ENCODE results near the gene ATP2A1.
"Not testable (repeated sequence)": the region's sequence is repeated elsewhere in the genome, so short reads cannot be mapped to it uniquely, and the experiment has no call there.

Gene ATP2A1

DNA sequence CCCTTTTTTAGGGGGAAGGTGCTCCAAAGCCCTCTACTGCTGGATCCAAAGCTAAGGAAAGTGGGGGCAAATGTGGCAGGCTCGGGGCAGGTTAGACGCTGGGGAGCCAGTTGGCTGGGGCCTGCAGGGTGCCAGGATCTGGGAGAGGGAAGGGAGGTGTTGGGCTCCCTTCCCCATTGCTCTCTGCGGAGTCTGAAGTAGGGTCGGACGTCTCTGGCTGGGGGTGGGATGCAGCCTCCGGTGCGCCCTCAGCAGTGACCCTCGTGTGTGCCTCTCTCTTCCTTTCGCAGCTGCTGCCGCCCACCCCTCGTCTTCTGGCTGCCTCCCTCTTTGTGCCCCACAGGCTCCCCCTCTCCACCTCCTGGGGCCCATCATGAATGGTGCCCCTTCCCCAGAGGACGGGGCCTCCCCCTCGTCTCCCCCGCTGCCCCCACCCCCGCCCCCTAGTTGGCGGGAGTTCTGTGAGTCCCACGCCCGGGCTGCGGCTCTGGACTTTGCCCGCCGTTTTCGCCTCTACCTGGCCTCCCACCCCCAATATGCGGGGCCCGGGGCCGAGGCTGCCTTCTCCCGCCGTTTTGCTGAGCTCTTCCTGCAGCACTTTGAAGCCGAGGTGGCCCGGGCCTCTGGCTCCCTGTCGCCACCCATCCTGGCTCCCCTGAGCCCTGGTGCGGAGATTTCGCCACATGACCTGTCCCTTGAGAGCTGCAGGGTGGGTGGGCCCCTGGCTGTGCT, 12.4 kb upstream of the ATP2A1 start:
- no peak for TF ChIP-seq POLR2AphosphoS5 (IDR thresholded peaks at IDR 0.05; ENCODE audit: borderline replicate concordance, low read depth, low read length)
- TF ChIP-seq EZH2 (IDR thresholded peaks at IDR 0.05) = no peak
- TF ChIP-seq FOXP2 (optimal IDR thresholded peaks at IDR 0.05; ENCODE audit: control extremely low read depth, extremely low read length, insufficient read depth) = no peak
- no peak for DNase-seq (ENCODE audit: low read depth, low spot score)
- Histone ChIP-seq H3K4me3 (no peak overlapping the region), H3K9ac (ENCODE audit: insufficient read length) (no peak overlapping the region), H3K36me3 (ENCODE audit: insufficient read depth, low read length) (peaks cover 27% of the 10 kb centered on the region), H3K9me3 (ENCODE audit: low read depth, low read length) (no peaks in the 10 kb centered on the region), H3K27ac (no peak overlapping the region)

- Histone ChIP-seq H3K9ac (ENCODE audit: insufficient read length) (no peak overlapping the region), H3K36me3 (ENCODE audit: insufficient read depth, low read length) (peaks cover 27% of the 10 kb centered on the region), H3K27ac (no peak overlapping the region), H3K9me3 (ENCODE audit: low read depth, low read length) (no peaks in the 10 kb centered on the region), H3K4me3 (no peak overlapping the region)
- TF ChIP-seq POLR2AphosphoS5 (IDR thresholded peaks at IDR 0.05; ENCODE audit: borderline replicate concordance, low read depth, low read length) (no peak), FOXP2 (optimal IDR thresholded peaks at IDR 0.05; ENCODE audit: control extremely low read depth, extremely low read length, insufficient read depth) (no peak), EZH2 (IDR thresholded peaks at IDR 0.05) (no peak)
- DNase-seq (ENCODE audit: low read depth, low spot score) = no peak
Observed at GRCh38 chr16:28866454-28866804, 11.9 kb upstream of the ATP2A1 start.

- Histone ChIP-seq H3K4me3 (no peak overlapping the region), H3K9me3 (ENCODE audit: low read depth, low read length) (no peaks in the 10 kb centered on the region), H3K27ac (no peak overlapping the region), H3K36me3 (ENCODE audit: insufficient read depth, low read length) (peaks cover 27% of the 10 kb centered on the region), H3K9ac (ENCODE audit: insufficient read length) (no peak overlapping the region)
- TF ChIP-seq FOXP2 (optimal IDR thresholded peaks at IDR 0.05; ENCODE audit: control extremely low read depth, extremely low read length, insufficient read depth) (no peak), EZH2 (IDR thresholded peaks at IDR 0.05) (no peak)
- no peak for DNase-seq (ENCODE audit: low read depth, low spot score)
Observed at GRCh38 chr16:28867241-28867640, 11.0 kb upstream of the ATP2A1 start.

GRCh38 chr16:28867646-28868045, 10.6 kb upstream of the ATP2A1 start:
- not testable (repeated sequence) for H3K4me3 ChIP-seq; H3K9ac ChIP-seq (ENCODE audit: insufficient read length); H3K9me3 ChIP-seq (ENCODE audit: low read depth, low read length); H3K27ac ChIP-seq; DNase-seq (ENCODE audit: low read depth, low spot score)
- H3K36me3 ChIP-seq (ENCODE audit: insufficient read depth, low read length) = peaks cover 27% of the 10 kb centered on the region

DNA sequence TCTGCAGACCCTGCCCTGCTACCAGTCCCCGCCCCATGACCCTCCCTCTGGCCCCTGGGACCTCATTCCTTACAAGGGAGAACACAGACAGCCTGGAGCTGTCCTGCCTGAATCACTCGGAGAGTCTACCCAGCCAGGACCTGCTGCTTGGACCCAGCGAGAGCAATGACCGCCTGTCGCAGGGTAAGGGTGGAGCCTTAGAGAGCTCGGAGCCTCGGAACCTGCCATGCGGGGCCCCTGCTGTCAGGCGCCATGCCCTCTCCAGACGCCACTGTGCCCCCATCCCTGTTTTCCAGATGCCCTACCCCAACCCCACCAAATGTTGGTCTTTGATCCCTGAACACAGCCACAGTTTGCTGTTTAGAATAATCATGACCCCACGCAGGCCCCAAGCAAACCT, 9.1 kb upstream of the ATP2A1 start:
- H3K27ac ChIP-seq = no peak overlapping the region
- no peaks in the 10 kb centered on the region for H3K9me3 ChIP-seq (ENCODE audit: low read depth, low read length)
- DNase-seq (ENCODE audit: low read depth, low spot score) = no peak
- no peak overlapping the region for H3K4me3 ChIP-seq
- no peak overlapping the region for H3K9ac ChIP-seq (ENCODE audit: insufficient read length)
- TF ChIP-seq FOXP2 (optimal IDR thresholded peaks at IDR 0.05; ENCODE audit: control extremely low read depth, extremely low read length, insufficient read depth) = no peak
- TF ChIP-seq POLR2AphosphoS5 (IDR thresholded peaks at IDR 0.05; ENCODE audit: borderline replicate concordance, low read depth, low read length) = no peak
- TF ChIP-seq EZH2 (IDR thresholded peaks at IDR 0.05) = no peak
- H3K36me3 ChIP-seq (ENCODE audit: insufficient read depth, low read length) = peaks cover 33% of the 10 kb centered on the region

DNA sequence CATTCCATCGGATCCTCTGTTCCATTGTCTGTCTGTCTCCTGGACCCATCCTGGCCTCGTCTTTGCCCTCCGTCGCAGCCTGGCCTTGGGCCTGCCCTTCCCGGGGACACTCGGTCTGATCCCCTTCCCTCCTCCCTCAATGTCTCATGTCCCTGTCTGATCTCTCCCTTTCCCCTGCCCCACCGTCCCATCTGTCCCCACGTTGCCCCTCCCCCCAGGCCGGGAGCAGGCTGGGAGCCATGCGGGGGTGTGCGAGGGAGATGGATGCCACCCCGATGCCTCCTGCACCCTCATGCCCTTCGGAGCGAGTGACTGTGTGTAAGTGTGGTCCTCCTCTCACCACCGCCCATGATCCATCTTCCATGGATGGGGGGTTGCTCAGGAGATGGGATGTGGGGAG, 5.3 kb upstream of the ATP2A1 start:
- no peak overlapping the region for H3K9ac ChIP-seq (ENCODE audit: insufficient read length)
- TF ChIP-seq POLR2AphosphoS5 (IDR thresholded peaks at IDR 0.05; ENCODE audit: borderline replicate concordance, low read depth, low read length) (no peak), EZH2 (IDR thresholded peaks at IDR 0.05) (no peak), FOXP2 (optimal IDR thresholded peaks at IDR 0.05; ENCODE audit: control extremely low read depth, extremely low read length, insufficient read depth) (no peak)
- H3K4me3 ChIP-seq = no peak overlapping the region
- H3K27ac ChIP-seq = no peak overlapping the region
- H3K36me3 ChIP-seq (ENCODE audit: insufficient read depth, low read length) = peaks cover 23% of the 10 kb centered on the region
- DNase-seq (ENCODE audit: low read depth, low spot score) = no peak
- H3K9me3 ChIP-seq (ENCODE audit: low read depth, low read length) = no peaks in the 10 kb centered on the region

DNA sequence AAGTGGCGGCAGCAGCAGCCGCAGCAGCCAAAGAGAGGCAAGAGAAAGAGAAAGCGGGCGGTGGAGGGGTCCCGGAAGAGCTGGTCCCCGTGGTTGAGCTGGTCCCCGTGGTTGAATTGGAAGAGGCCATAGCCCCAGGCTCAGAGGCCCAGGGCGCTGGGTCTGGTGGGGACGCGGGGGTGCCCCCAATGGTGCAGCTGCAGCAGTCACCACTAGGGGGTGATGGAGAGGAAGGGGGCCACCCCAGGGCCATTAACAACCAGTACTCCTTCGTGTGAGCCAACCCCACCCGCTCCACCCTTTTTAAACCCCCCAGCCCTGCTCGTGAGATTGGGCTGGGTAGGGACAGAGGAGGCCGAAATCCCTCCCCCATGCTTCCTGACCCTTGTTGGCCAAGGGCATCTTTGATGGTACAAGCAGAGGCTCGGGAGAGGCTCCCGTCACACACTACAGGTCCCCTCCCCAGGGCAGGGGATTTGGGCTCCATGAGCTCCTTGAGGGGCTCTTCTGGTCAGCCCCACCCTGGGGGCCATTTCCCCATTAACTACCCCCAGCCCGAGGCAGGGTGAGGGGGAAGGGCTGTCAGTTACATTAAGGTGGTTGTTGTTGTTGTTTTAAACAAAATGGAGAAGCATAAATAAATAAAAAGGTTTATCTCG, 4.6 kb upstream of the ATP2A1 start:
- no peak for DNase-seq (ENCODE audit: low read depth, low spot score)
- no peak overlapping the region for H3K4me3 ChIP-seq
- no peak overlapping the region for H3K9ac ChIP-seq (ENCODE audit: insufficient read length)
- no peaks in the 10 kb centered on the region for H3K9me3 ChIP-seq (ENCODE audit: low read depth, low read length)
- no peak for TF ChIP-seq EZH2 (IDR thresholded peaks at IDR 0.05)
- TF ChIP-seq POLR2AphosphoS5 (IDR thresholded peaks at IDR 0.05; ENCODE audit: borderline replicate concordance, low read depth, low read length) = no peak
- TF ChIP-seq FOXP2 (optimal IDR thresholded peaks at IDR 0.05; ENCODE audit: control extremely low read depth, extremely low read length, insufficient read depth) = no peak
- H3K36me3 ChIP-seq (ENCODE audit: insufficient read depth, low read length) = peaks cover 23% of the 10 kb centered on the region
- no peak overlapping the region for H3K27ac ChIP-seq

DNA sequence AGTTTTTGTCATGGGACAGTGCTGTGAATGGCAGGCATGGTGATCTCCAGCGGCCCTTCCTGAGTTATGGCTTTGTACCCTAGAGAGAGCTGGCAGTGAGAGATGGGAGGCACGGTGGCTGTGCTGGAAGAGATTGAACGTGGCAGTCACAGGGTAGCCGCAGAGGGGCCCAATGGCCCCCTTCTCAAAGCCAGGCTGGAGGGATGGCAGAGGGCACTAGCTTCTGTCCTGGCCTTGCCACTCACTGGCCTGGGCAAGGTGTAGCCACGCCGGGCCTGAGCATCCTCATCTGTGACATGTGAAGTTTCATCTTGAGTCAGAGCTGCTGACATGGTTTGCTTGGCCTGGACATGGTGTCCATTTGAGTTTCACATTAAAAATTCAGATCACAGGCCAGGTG, 3.9 kb upstream of the ATP2A1 start:
- TF ChIP-seq FOXP2 (optimal IDR thresholded peaks at IDR 0.05; ENCODE audit: control extremely low read depth, extremely low read length, insufficient read depth) (no peak), EZH2 (IDR thresholded peaks at IDR 0.05) (no peak), POLR2AphosphoS5 (IDR thresholded peaks at IDR 0.05; ENCODE audit: borderline replicate concordance, low read depth, low read length) (no peak)
- DNase-seq (ENCODE audit: low read depth, low spot score) = no peak
- H3K4me3 ChIP-seq = no peak overlapping the region
- H3K9me3 ChIP-seq (ENCODE audit: low read depth, low read length) = no peaks in the 10 kb centered on the region
- H3K27ac ChIP-seq = no peak overlapping the region
- H3K36me3 ChIP-seq (ENCODE audit: insufficient read depth, low read length) = peaks cover 15% of the 10 kb centered on the region
- H3K9ac ChIP-seq (ENCODE audit: insufficient read length) = no peak overlapping the region

Data from SK-N-MC (cell line).